ENCODE results near the gene ATP5ME.
"Not testable (repeated sequence)": the region's sequence is repeated elsewhere in the genome, so short reads cannot be mapped to it uniquely, and the experiment has no call there.

ATP5ME gene

GRCh38 chr4:704198-704891, 30.3 kb upstream of the ATP5ME start:
- no peak for DNase-seq

- DNase-seq, result no peak
Observed at GRCh38 chr4:703336-704197, 29.5 kb upstream of the ATP5ME start.

GRCh38 chr4:702618-703048, 28.6 kb upstream of the ATP5ME start:
- no peak for DNase-seq

- DNase-seq, result no peak
Observed at GRCh38 chr4:700587-701264, 26.6 kb upstream of the ATP5ME start.

GRCh38 chr4:699816-700580, 25.9 kb upstream of the ATP5ME start:
- DNase-seq, result no peak

GRCh38 chr4:694341-694940, 20.4 kb upstream of the ATP5ME start:
- not testable (repeated sequence) for DNase-seq

GRCh38 chr4:692771-693554, 18.9 kb upstream of the ATP5ME start:
- no peak for DNase-seq

- no peak for DNase-seq
Observed at GRCh38 chr4:689723-690122, 15.6 kb upstream of the ATP5ME start.

GRCh38 chr4:688854-689681, 15.0 kb upstream of the ATP5ME start, which contains the start of gene SLC49A3:
Gene SLC49A3, minus strand, starts transcription at chr4:689151. Its CDS starts 24 bp downstream, at chr4:689127.
- DNase-seq, result no peak

GRCh38 chr4:687971-688853, 14.1 kb upstream of the ATP5ME start:
- no peak for DNase-seq

GRCh38 chr4:687048-687970, 13.2 kb upstream of the ATP5ME start:
- no peak for DNase-seq

- DNase-seq, result no peak
Observed at GRCh38 chr4:686413-687040, 12.5 kb upstream of the ATP5ME start.

GRCh38 chr4:685679-686412, 11.8 kb upstream of the ATP5ME start:
- no peak for DNase-seq

- DNase-seq, result peak; percentile 40
Observed at GRCh38 chr4:684623-685327, 10.7 kb upstream of the ATP5ME start.

- DNase-seq, result peak; percentile 69
Observed at GRCh38 chr4:683982-684622, 10.0 kb upstream of the ATP5ME start.

All from NCI-H1694 treated with DMSO at 0.1 percent for 48 hours (cell line).